Muscle layer of colon (tissue), 2 donors: ENCODE data around the gene ZNRD2.
A peak's percentile ranks its signal among the peaks of the same experiment; 100 is the strongest.
"Not testable (repeated sequence)": the region's sequence is repeated elsewhere in the genome, so short reads cannot be mapped to it uniquely, and the experiment has no call there.

Experiments
- H3K27ac ChIP-seq: one replicate; pipeline ENCODE4 v1.7.0; 2013; ENCODE audit warnings: low read depth, mild to moderate bottlenecking, low read length, moderate library complexity
- H3K27me3 ChIP-seq, 2 donors: one replicate each; pipeline ENCODE4 v1.7.0; 2013; ENCODE audit warnings: low read length in 2 of 2, mild to moderate bottlenecking in 2 of 2; ENCODE audit not compliant: insufficient read depth in 2 of 2, control insufficient read depth in 1 of 2
- H3K36me3 ChIP-seq: one replicate; pipeline ENCODE4 v1.7.0; 2013; ENCODE audit warnings: mild to moderate bottlenecking, low read length; ENCODE audit not compliant: insufficient read depth
- H3K4me1 ChIP-seq: one replicate; pipeline ENCODE4 v1.7.0; 2013; ENCODE audit warnings: mild to moderate bottlenecking, low read length; ENCODE audit not compliant: insufficient read depth
- H3K4me3 ChIP-seq, 2 donors: one replicate each; pipeline ENCODE4 v1.7.0; 2013; ENCODE audit warnings: low read length in 2 of 2, low read depth in 1 of 2, mild to moderate bottlenecking in 1 of 2, moderate library complexity in 1 of 2
- H3K9ac ChIP-seq: one replicate; pipeline ENCODE4 v1.7.0; 2013; ENCODE audit warnings: low read length
- H3K9me3 ChIP-seq: one replicate; pipeline ENCODE4 v1.7.0; 2013; ENCODE audit warnings: mild to moderate bottlenecking, low read length
- donor health status: abdominal sarcoma.
- donor health status: Adenocarcinoma of cecum.

Gene ZNRD2

GRCh38 chr11:65569973-65570918, at the start of gene ZNRD2:
Gene ZNRD2 (plus strand): TSS chr11:65570477. CDS start chr11:65570492, 15 bp downstream.
- no peaks in the 10 kb centered on the region for H3K9me3 ChIP-seq
- H3K27me3 ChIP-seq, result no peaks in the 10 kb centered on the region
- peak within 1 kb of the TSS; percentile 91 for H3K9ac ChIP-seq
- peak within 1 kb of the TSS; percentile 77 to 88 for H3K4me3 ChIP-seq
- H3K4me1 ChIP-seq, result peaks cover 54% of the 10 kb centered on the region
- peak within 1 kb of the TSS; percentile 95 for H3K27ac ChIP-seq
- peaks cover 5% of the 10 kb centered on the region for H3K36me3 ChIP-seq

- not testable (repeated sequence) for H3K9me3 ChIP-seq, H3K27ac ChIP-seq, H3K4me3 ChIP-seq, H3K9ac ChIP-seq, H3K36me3 ChIP-seq, H3K27me3 ChIP-seq
- H3K4me1 ChIP-seq, result peaks cover 20% of the 10 kb centered on the region
Observed at GRCh38 chr11:65521777-65522521, 48.3 kb upstream of the ZNRD2 start.

- not testable (repeated sequence) for H3K9me3 ChIP-seq, H3K27ac ChIP-seq, H3K27me3 ChIP-seq, H3K4me3 ChIP-seq, H3K9ac ChIP-seq
- Histone ChIP-seq H3K36me3 (peaks cover 12% of the 10 kb centered on the region), H3K4me1 (peaks cover 20% of the 10 kb centered on the region)
Observed at GRCh38 chr11:65522718-65523630, 47.3 kb upstream of the ZNRD2 start.

- Histone ChIP-seq H3K4me1 (peaks cover 20% of the 10 kb centered on the region), H3K27ac (peak overlapping the region; percentile 68), H3K36me3 (peaks cover 12% of the 10 kb centered on the region), H3K4me3 (peak overlapping the region in 1 of 2 donors; percentile 52)
- not testable (repeated sequence) for H3K9ac ChIP-seq, H3K27me3 ChIP-seq, H3K9me3 ChIP-seq
Observed at GRCh38 chr11:65523631-65523968, 46.7 kb upstream of the ZNRD2 start.

- H3K27ac ChIP-seq, result peak overlapping the region; percentile 68
- H3K9me3 ChIP-seq, result no peaks in the 10 kb centered on the region
- H3K27me3 ChIP-seq, result no peaks in the 10 kb centered on the region
- H3K4me3 ChIP-seq, result peak overlapping the region; percentile 21 to 52
- H3K4me1 ChIP-seq, result peaks cover 20% of the 10 kb centered on the region
- peak overlapping the region; percentile 11 for H3K9ac ChIP-seq
- peaks cover 12% of the 10 kb centered on the region for H3K36me3 ChIP-seq
Observed at GRCh38 chr11:65524014-65524740, 46.1 kb upstream of the ZNRD2 start.

- Histone ChIP-seq H3K27me3 (no peaks in the 10 kb centered on the region), H3K4me1 (peaks cover 20% of the 10 kb centered on the region), H3K9me3 (no peaks in the 10 kb centered on the region), H3K4me3 (peak within 1 kb of the TSS; percentile 78 to 91), H3K9ac (peak within 1 kb of the TSS; percentile 39), H3K36me3 (peaks cover 18% of the 10 kb centered on the region), H3K27ac (peak within 1 kb of the TSS; percentile 96)
Observed at GRCh38 chr11:65524741-65525545, 45.3 kb upstream of the ZNRD2 start, which contains the start of gene SCYL1. Gene SCYL1 (plus strand): TSS chr11:65525083. CDS start chr11:65525154, 71 bp downstream.

GRCh38 chr11:65525546-65526480, 44.5 kb upstream of the ZNRD2 start:
- H3K27ac ChIP-seq, result peak overlapping the region; percentile 96
- H3K27me3 ChIP-seq, result no peaks in the 10 kb centered on the region
- peaks cover 27% of the 10 kb centered on the region for H3K36me3 ChIP-seq
- H3K4me1 ChIP-seq, result peaks cover 20% of the 10 kb centered on the region
- H3K9ac ChIP-seq, result peak overlapping the region; percentile 39
- H3K4me3 ChIP-seq, result peak overlapping the region; percentile 78 to 91
- H3K9me3 ChIP-seq, result no peaks in the 10 kb centered on the region

GRCh38 chr11:65526744-65527143, 43.5 kb upstream of the ZNRD2 start:
- no peak overlapping the region for H3K9ac ChIP-seq

GRCh38 chr11:65528819-65529350, 41.4 kb upstream of the ZNRD2 start:
- Histone ChIP-seq H3K9ac (no peak overlapping the region), H3K27me3 (no peaks in the 10 kb centered on the region), H3K27ac (no peak overlapping the region), H3K36me3 (peaks cover 49% of the 10 kb centered on the region), H3K4me1 (peaks cover 17% of the 10 kb centered on the region), H3K9me3 (no peaks in the 10 kb centered on the region), H3K4me3 (no peak overlapping the region)

More at GRCh38 chr11:65526744-65527143, 43.5 kb upstream of the ZNRD2 start:
- Histone ChIP-seq H3K4me3 (no peak overlapping the region), H3K36me3 (peaks cover 36% of the 10 kb centered on the region), H3K27me3 (no peaks in the 10 kb centered on the region), H3K9me3 (no peaks in the 10 kb centered on the region), H3K4me1 (peaks cover 20% of the 10 kb centered on the region), H3K27ac (no peak overlapping the region)
